ENCODE results near the gene PLXNA2. TPM values are rescaled to one million over a fixed set of nuclear protein-coding genes. Genes with fewer than 3 reads are reported as not detected.
A peak's percentile ranks its signal among the peaks of the same experiment; 100 is the strongest.

The PLXNA2 gene
- polyA plus RNA-seq, 1 donor from 2014 or later: 0.15 TPM

- H3K4me1 Mint-ChIP-seq: peaks cover 0 to 1% (median 0%) of the 10 kb centered on the region in 3 donors
- peaks cover 7% of the 10 kb centered on the region for H3K27me3 Mint-ChIP-seq
- H3K36me3 Mint-ChIP-seq: no peaks in the 10 kb centered on the region
- no peak overlapping the region for H3K27ac Mint-ChIP-seq
- no peak overlapping the region for H3K4me3 Mint-ChIP-seq
- H3K9me3 Mint-ChIP-seq: no peaks in the 10 kb centered on the region
Observed at GRCh38 chr1:208200116-208200515, 44.1 kb downstream of the PLXNA2 start.

GRCh38 chr1:208198236-208198635 is 45.9 kb downstream of the PLXNA2 start:
- Mint-ChIP-seq H3K4me3 (no peak overlapping the region), H3K27me3 (peaks cover 4% of the 10 kb centered on the region), H3K27ac (no peak overlapping the region), H3K4me1 (peaks cover 0 to 1% (median 0%) of the 10 kb centered on the region in 3 donors), H3K36me3 (no peaks in the 10 kb centered on the region), H3K9me3 (no peaks in the 10 kb centered on the region)

- Mint-ChIP-seq H3K27me3 (peaks cover 10% of the 10 kb centered on the region), H3K4me3 (no peak overlapping the region), H3K9me3 (no peaks in the 10 kb centered on the region), H3K36me3 (no peaks in the 10 kb centered on the region), H3K4me1 (peaks cover 0 to 1% (median 0%) of the 10 kb centered on the region in 3 donors), H3K27ac (no peak overlapping the region)
Observed at GRCh38 chr1:208194944-208195343, 49.2 kb downstream of the PLXNA2 start.

- Mint-ChIP-seq H3K27me3 (peaks cover 10% of the 10 kb centered on the region), H3K36me3 (peaks cover 4% of the 10 kb centered on the region), H3K27ac (no peak overlapping the region), H3K9me3 (no peaks in the 10 kb centered on the region), H3K4me3 (no peak overlapping the region), H3K4me1 (peaks cover 0 to 1% (median 0%) of the 10 kb centered on the region in 3 donors)
Observed at GRCh38 chr1:208192995-208193394, 51.2 kb downstream of the PLXNA2 start.

GRCh38 chr1:208190784-208191183 is 53.4 kb downstream of the PLXNA2 start:
- H3K27me3 Mint-ChIP-seq: peaks cover 11% of the 10 kb centered on the region
- H3K4me1 Mint-ChIP-seq: peaks cover 0 to 13% (median 0%) of the 10 kb centered on the region in 3 donors
- peaks cover 4% of the 10 kb centered on the region for H3K36me3 Mint-ChIP-seq
- no peaks in the 10 kb centered on the region for H3K9me3 Mint-ChIP-seq
- H3K4me3 Mint-ChIP-seq: no peak overlapping the region
- H3K27ac Mint-ChIP-seq: no peak overlapping the region

- no peaks in the 10 kb centered on the region for H3K9me3 Mint-ChIP-seq
- peaks cover 11% of the 10 kb centered on the region for H3K27me3 Mint-ChIP-seq
- H3K4me3 Mint-ChIP-seq: no peak overlapping the region
- H3K36me3 Mint-ChIP-seq: peaks cover 4% of the 10 kb centered on the region
- H3K4me1 Mint-ChIP-seq: peaks cover 0 to 15% (median 0%) of the 10 kb centered on the region in 3 donors
- no peak overlapping the region for H3K27ac Mint-ChIP-seq
Observed at GRCh38 chr1:208189716-208190115, 54.5 kb downstream of the PLXNA2 start.

- Mint-ChIP-seq H3K4me1 (peaks cover 0 to 15% (median 0%) of the 10 kb centered on the region in 3 donors), H3K9me3 (no peaks in the 10 kb centered on the region), H3K27me3 (peaks cover 11% of the 10 kb centered on the region), H3K4me3 (no peak overlapping the region), H3K27ac (no peak overlapping the region), H3K36me3 (peaks cover 4% of the 10 kb centered on the region)
Observed at GRCh38 chr1:208189183-208189582, 55.0 kb downstream of the PLXNA2 start.

GRCh38 chr1:208188607-208189006 is 55.6 kb downstream of the PLXNA2 start:
- no peak overlapping the region for H3K4me3 Mint-ChIP-seq
- H3K27me3 Mint-ChIP-seq: peaks cover 11% of the 10 kb centered on the region
- peaks cover 0 to 15% (median 0%) of the 10 kb centered on the region in 3 donors for H3K4me1 Mint-ChIP-seq
- no peak overlapping the region for H3K27ac Mint-ChIP-seq
- peaks cover 4% of the 10 kb centered on the region for H3K36me3 Mint-ChIP-seq
- H3K9me3 Mint-ChIP-seq: no peaks in the 10 kb centered on the region

- peaks cover 14% of the 10 kb centered on the region for H3K27me3 Mint-ChIP-seq
- H3K27ac Mint-ChIP-seq: no peak overlapping the region
- no peaks in the 10 kb centered on the region for H3K9me3 Mint-ChIP-seq
- H3K4me3 Mint-ChIP-seq: peak overlapping the region in 1 of 4 donors; percentile 5
- peaks cover 0 to 15% (median 0%) of the 10 kb centered on the region in 3 donors for H3K4me1 Mint-ChIP-seq
- peaks cover 4% of the 10 kb centered on the region for H3K36me3 Mint-ChIP-seq
Observed at GRCh38 chr1:208187499-208188041, 56.6 kb downstream of the PLXNA2 start.

GRCh38 chr1:208185801-208186231 is 58.4 kb downstream of the PLXNA2 start:
- Mint-ChIP-seq H3K9me3 (no peaks in the 10 kb centered on the region), H3K27ac (no peak overlapping the region), H3K36me3 (peaks cover 4% of the 10 kb centered on the region)

GRCh38 chr1:208184966-208185654 is 59.1 kb downstream of the PLXNA2 start:
- Mint-ChIP-seq H3K9me3 (peaks cover 0 to 2% (median 0%) of the 10 kb centered on the region in 3 donors), H3K4me1 (peaks cover 0 to 15% (median 0%) of the 10 kb centered on the region in 3 donors), H3K4me3 (no peak overlapping the region), H3K27me3 (peaks cover 11% of the 10 kb centered on the region), H3K27ac (no peak overlapping the region), H3K36me3 (peaks cover 4% of the 10 kb centered on the region)

More at GRCh38 chr1:208185801-208186231, 58.4 kb downstream of the PLXNA2 start:
- Mint-ChIP-seq H3K27me3 (peaks cover 11% of the 10 kb centered on the region), H3K4me1 (peaks cover 0 to 15% (median 0%) of the 10 kb centered on the region in 3 donors), H3K4me3 (no peak overlapping the region)

GRCh38 chr1:208183977-208184911 is 59.9 kb downstream of the PLXNA2 start:
- Mint-ChIP-seq H3K4me3 (no peak overlapping the region), H3K27me3 (peaks cover 11% of the 10 kb centered on the region), H3K27ac (no peak overlapping the region), H3K9me3 (peaks cover 0 to 2% (median 0%) of the 10 kb centered on the region in 3 donors), H3K4me1 (peaks cover 0 to 15% (median 0%) of the 10 kb centered on the region in 3 donors), H3K36me3 (no peaks in the 10 kb centered on the region)

- Mint-ChIP-seq H3K36me3 (no peaks in the 10 kb centered on the region), H3K4me3 (no peak overlapping the region), H3K27ac (no peak overlapping the region), H3K4me1 (peaks cover 0 to 15% (median 0%) of the 10 kb centered on the region in 3 donors), H3K27me3 (peaks cover 11% of the 10 kb centered on the region), H3K9me3 (peaks cover 0 to 2% (median 0%) of the 10 kb centered on the region in 3 donors)
Observed at GRCh38 chr1:208182880-208183645, 61.1 kb downstream of the PLXNA2 start.

GRCh38 chr1:208181364-208181763 is 62.8 kb downstream of the PLXNA2 start:
- Mint-ChIP-seq H3K4me3 (no peak overlapping the region), H3K4me1 (peaks cover 0 to 3% (median 0%) of the 10 kb centered on the region in 3 donors), H3K27me3 (peaks cover 10% of the 10 kb centered on the region), H3K27ac (peak overlapping the region in 1 of 3 donors; percentile 71), H3K9me3 (peaks cover 0 to 2% (median 0%) of the 10 kb centered on the region in 3 donors), H3K36me3 (no peaks in the 10 kb centered on the region)

All from IgD-negative memory B cell (primary cell).